SU-DHL-6 (cell line): ENCODE results near the gene SNAPC2.

ENCODE experiments used
- H2AFZ ChIP-seq: fragments of 200-600 bp; sonication (generic); 2 replicates; pipeline ENCODE4 v1.6.1; 2014; ENCODE audit warnings: low read depth, mild to moderate bottlenecking, moderate library complexity, mixed read lengths, antibody characterized with exemption, low read length; ENCODE audit not compliant: severe bottlenecking
- H3F3A ChIP-seq: fragments of 200-600 bp; shearing (Covaris generic); 2 replicates; pipeline ENCODE4 v1.6.0; 2016; ENCODE audit warnings: antibody characterized with exemption, mild to moderate bottlenecking; ENCODE audit not compliant: insufficient read depth
- H3K27ac ChIP-seq: fragments of 200-600 bp; sonication (generic); 2 replicates; pipeline ENCODE4 v1.5.1; 2016; ENCODE audit warnings: low read depth, mild to moderate bottlenecking, low read length, moderate library complexity, mixed read lengths
- H3K27me3 ChIP-seq: fragments of 200-600 bp; sonication (generic), shearing (Covaris generic); 2 replicates; pipeline ENCODE4 v1.6.0; 2014; ENCODE audit warnings: mild to moderate bottlenecking, low read length
- H3K36me3 ChIP-seq: fragments of 200-600 bp; sonication (generic); 2 replicates; pipeline ENCODE4 v1.6.1; 2014; ENCODE audit warnings: mild to moderate bottlenecking, low read length, mixed read lengths
- H3K4me2 ChIP-seq: fragments of 300-600, 200-600 bp; shearing (Covaris generic), sonication (generic); 2 replicates; pipeline ENCODE4 v1.6.0; 2014; ENCODE audit warnings: low read length, low read depth, mild to moderate bottlenecking; ENCODE audit not compliant: poor library complexity, severe bottlenecking
- H3K4me3 ChIP-seq: fragments of 200-600 bp; sonication (generic); 2 replicates; pipeline ENCODE4 v1.5.1; 2014; ENCODE audit warnings: antibody characterized with exemption, low read length, mild to moderate bottlenecking, mixed read lengths; ENCODE audit not compliant: insufficient read depth, poor library complexity, severe bottlenecking
- H3K79me2 ChIP-seq: fragments of 200-600 bp; sonication (generic); 2 replicates; pipeline ENCODE4 v1.6.1; 2014; ENCODE audit warnings: mild to moderate bottlenecking, low read length, moderate library complexity; ENCODE audit not compliant: insufficient read depth
- H3K9ac ChIP-seq: fragments of 200-600 bp; sonication (generic); 2 replicates; pipeline ENCODE4 v1.7.0; 2014; ENCODE audit warnings: mild to moderate bottlenecking, low read length
- H3K9me2 ChIP-seq: fragments of 200-600 bp; sonication (generic); replicated peaks from 2 replicates; pipeline ENCODE4 v1.6.1; 2014; ENCODE audit warnings: low read length; ENCODE audit not compliant: insufficient read depth
- H3K9me3 ChIP-seq: fragments of 200-600 bp; sonication (generic); 2 replicates; pipeline ENCODE4 v1.6.1; 2014; ENCODE audit warnings: low read length, mixed read lengths; ENCODE audit not compliant: insufficient read depth
- H4K20me1 ChIP-seq: fragments of 200-600 bp; sonication (generic); 2 replicates; pipeline ENCODE4 v1.6.1; 2014; ENCODE audit warnings: low read depth, mild to moderate bottlenecking, antibody characterized with exemption, low read length, moderate library complexity, mixed read lengths
- EZH2phosphoT487 ChIP-seq: fragments of 200-600 bp; sonication (generic), shearing (Covaris generic); conservative IDR thresholded peaks from 2 replicates; pipeline ENCODE4 v1.6.1; 2018; ENCODE audit warnings: mild to moderate bottlenecking, antibody characterized with exemption, low read length, moderate library complexity, mixed read lengths
- TF ChIP-seq, protein P1 (sequence below): fragments of 200-600 bp; sonication (generic); IDR thresholded peaks from one replicate; pipeline ENCODE4 v1.5.1; 2017; ENCODE audit warnings: antibody characterized with exemption, mild to moderate bottlenecking, low read length, moderate library complexity; ENCODE audit not compliant: insufficient read depth, poor library complexity, severe bottlenecking

SNAPC2 gene

DNA sequence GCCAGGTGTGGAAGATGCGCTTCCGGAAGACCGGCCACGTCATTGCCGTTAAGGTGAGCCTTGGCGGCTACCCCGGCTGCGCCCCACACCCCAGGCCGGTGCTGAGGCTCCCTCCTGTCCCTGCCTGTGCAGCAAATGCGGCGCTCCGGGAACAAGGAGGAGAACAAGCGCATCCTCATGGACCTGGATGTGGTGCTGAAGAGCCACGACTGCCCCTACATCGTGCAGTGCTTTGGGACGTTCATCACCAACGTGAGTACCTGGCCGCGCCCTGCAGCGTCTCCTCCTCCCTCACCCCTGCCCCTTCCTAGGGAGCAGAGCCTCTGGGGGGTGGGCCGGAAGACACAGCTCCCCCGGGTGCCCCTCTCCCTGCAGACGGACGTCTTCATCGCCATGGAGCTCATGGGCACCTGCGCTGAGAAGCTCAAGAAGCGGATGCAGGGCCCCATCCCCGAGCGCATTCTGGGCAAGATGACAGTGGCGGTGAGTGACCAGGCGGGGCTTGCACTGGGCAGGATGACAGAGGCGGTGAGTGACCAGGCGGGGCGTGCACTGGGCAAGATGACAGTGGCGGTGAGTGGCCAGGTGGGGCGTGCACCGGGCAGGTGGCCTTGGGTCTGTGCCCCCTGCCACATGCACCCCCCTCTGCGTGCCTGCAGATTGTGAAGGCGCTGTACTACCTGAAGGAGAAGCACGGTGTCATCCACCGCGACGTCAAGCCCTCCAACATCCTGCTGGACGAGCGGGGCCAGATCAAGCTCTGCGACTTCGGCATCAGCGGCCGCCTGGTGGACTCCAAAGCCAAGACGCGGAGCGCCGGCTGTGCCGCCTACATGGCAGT is 9.6 kb upstream of the SNAPC2 start:
- Histone ChIP-seq H3K9ac (no peak overlapping the region), H3K4me3 (no peak overlapping the region), H3K27ac (no peak overlapping the region), H2AFZ (no peak overlapping the region), H3K36me3 (no peaks in the 10 kb centered on the region), H3K9me2 (no peaks in the 10 kb centered on the region), H3K79me2 (peaks cover 13% of the 10 kb centered on the region), H3K27me3 (no peaks in the 10 kb centered on the region), H4K20me1 (no peaks in the 10 kb centered on the region), H3F3A (0 out of 2 replicates have a peak, but pooled peaks cover 3% of the 10 kb centered on the region), H3K4me2 (no peak overlapping the region), H3K9me3 (no peaks in the 10 kb centered on the region)
- no peak for TF ChIP-seq EZH2phosphoT487
- TF ChIP-seq, protein P1, sequence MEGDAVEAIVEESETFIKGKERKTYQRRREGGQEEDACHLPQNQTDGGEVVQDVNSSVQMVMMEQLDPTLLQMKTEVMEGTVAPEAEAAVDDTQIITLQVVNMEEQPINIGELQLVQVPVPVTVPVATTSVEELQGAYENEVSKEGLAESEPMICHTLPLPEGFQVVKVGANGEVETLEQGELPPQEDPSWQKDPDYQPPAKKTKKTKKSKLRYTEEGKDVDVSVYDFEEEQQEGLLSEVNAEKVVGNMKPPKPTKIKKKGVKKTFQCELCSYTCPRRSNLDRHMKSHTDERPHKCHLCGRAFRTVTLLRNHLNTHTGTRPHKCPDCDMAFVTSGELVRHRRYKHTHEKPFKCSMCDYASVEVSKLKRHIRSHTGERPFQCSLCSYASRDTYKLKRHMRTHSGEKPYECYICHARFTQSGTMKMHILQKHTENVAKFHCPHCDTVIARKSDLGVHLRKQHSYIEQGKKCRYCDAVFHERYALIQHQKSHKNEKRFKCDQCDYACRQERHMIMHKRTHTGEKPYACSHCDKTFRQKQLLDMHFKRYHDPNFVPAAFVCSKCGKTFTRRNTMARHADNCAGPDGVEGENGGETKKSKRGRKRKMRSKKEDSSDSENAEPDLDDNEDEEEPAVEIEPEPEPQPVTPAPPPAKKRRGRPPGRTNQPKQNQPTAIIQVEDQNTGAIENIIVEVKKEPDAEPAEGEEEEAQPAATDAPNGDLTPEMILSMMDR: no peak

DNA sequence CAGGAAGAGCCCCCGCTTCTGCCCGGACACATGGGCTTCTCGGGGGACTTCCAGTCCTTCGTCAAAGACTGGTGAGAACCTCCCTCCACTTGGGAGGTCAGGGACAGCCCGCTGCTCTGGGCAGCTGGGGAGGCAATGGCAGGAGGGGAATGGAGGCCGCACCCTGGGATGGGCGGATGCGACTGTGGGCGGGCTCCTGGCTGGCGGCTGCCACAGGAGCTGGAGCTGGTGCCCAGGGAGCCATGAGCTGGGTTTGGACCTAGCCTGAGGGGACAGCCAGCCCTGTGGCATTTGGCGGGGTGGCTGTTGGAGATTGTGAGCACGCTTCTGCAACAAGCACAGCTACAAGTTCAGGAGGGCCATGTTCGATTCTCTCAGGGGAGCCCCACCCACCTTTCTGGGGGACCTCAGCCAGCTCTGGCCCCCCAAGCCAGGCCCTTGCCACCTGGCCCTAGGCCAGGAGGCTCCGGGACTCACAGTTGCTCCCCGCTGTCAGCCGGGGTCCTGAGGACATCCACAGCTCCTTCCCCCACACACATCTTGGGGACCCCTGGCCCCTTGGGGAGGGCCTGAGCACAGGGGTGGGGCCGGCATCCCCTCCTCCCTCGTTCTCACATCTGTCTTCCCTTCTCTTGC is 8.5 kb upstream of the SNAPC2 start:
- Histone ChIP-seq H3K9ac (no peak overlapping the region), H4K20me1 (no peaks in the 10 kb centered on the region), H3F3A (0 out of 2 replicates have a peak, but pooled peaks cover 3% of the 10 kb centered on the region)

DNA sequence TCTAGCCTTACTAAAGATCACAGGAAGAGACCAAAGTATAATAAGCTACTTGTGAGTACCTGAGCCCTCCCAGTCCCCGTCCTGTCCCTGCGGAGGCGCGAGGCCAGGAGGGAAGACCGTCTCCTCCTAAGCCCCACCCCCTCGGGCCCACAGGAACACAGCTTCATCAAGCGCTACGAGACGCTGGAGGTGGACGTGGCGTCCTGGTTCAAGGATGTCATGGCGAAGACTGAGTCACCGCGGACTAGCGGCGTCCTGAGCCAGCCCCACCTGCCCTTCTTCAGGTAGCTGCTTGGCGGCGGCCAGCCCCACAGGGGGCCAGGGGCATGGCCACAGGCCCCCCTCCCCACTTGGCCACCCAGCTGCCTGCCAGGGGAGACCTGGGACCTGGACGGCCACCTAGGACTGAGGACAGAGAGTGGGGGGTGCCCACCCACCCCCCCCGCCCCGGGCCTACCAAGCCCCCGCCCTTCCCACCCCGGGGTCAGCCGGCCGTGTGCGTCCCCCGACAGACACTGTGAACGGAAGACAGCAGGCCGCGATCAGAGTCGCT is 7.9 kb upstream of the SNAPC2 start:
- H3K4me3 ChIP-seq: no peak overlapping the region
- no peak for TF ChIP-seq EZH2phosphoT487
- TF ChIP-seq, protein P1: no peak
- H3K79me2 ChIP-seq: peaks cover 4% of the 10 kb centered on the region; the same call in 1 of the 2 replicates
- H3K36me3 ChIP-seq: no peaks in the 10 kb centered on the region
- no peak overlapping the region for H3K27ac ChIP-seq
- H3K9me3 ChIP-seq: no peaks in the 10 kb centered on the region
- 0 out of 2 replicates have a peak, but pooled peaks cover 3% of the 10 kb centered on the region for H3F3A ChIP-seq
- no peaks in the 10 kb centered on the region for H3K9me2 ChIP-seq
- no peaks in the 10 kb centered on the region for H4K20me1 ChIP-seq
- H2AFZ ChIP-seq: no peak overlapping the region
- H3K27me3 ChIP-seq: no peaks in the 10 kb centered on the region
- H3K9ac ChIP-seq: no peak overlapping the region
- no peak overlapping the region for H3K4me2 ChIP-seq

More for the DNA sequence above, 8.5 kb upstream of the SNAPC2 start:
- no peaks in the 10 kb centered on the region for H3K9me2 ChIP-seq
- H3K27me3 ChIP-seq: no peaks in the 10 kb centered on the region
- no peaks in the 10 kb centered on the region for H3K9me3 ChIP-seq
- H3K4me3 ChIP-seq: no peak overlapping the region
- peaks cover 4% of the 10 kb centered on the region; the same call in 1 of the 2 replicates for H3K79me2 ChIP-seq
- no peak overlapping the region for H2AFZ ChIP-seq
- no peak overlapping the region for H3K4me2 ChIP-seq
- H3K27ac ChIP-seq: no peak overlapping the region
- H3K36me3 ChIP-seq: no peaks in the 10 kb centered on the region
- TF ChIP-seq EZH2phosphoT487: no peak
- TF ChIP-seq, protein P1: no peak
